ENCODE data around the gene RAP1GAP.

Gene RAP1GAP

GRCh38 chr1:21608798-21609197 is 60.4 kb downstream of the RAP1GAP start:
- DNase-seq (ENCODE audit: low spot score), result no peak

DNA sequence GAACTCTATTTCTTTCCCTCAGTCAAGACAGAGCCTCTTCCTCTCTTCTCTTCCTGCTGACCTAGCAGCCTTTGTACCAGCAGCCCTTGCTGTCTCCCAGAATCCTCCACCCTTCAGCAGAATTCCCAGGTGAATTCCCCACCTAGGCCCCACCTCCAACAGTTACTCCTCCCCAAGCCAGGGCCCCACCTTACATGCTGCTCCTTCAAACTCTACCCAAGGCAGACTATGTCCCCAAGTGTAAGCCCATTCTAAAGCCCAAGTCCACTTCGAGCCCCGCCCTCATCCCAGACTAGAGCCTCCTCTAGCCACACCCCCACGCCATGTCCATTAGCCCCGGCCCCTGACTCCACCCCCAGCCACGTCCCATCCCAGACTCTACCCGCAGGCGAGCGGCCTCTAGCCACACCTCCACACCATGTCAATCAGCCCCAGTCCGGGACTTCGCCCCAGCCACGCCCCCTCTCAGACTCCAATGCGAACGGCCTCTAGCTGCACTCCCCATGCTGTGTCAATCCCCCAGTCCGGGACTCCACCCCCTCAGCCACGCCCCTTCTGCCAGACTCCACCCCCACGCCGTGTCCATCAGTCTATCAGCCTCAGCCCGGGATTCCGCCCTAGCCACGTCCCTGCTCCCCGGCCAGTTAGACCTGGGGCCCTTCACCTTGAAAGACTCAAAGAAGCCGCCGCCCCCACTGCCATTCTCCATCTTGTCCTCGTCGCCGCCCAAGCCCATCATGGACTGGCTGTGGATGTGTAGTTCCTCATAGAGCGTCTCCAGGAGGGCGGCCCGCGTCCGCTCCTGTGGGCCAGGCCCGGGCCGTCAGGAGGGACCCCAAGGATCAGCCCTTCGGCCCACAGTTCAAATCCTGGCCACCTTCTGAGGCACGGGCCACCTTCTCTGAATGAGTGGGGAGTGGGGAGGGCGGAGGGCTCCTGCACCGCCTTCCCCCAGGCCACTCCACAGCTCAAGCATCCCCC is 61.3 kb downstream of the RAP1GAP start:
- DNase-seq (ENCODE audit: low spot score), result peak; percentile 2

- DNase-seq (ENCODE audit: low spot score), result no peak
These were observed 63.0 kb downstream of the RAP1GAP start for GRCh38 chr1:21605964-21606705.

DNA sequence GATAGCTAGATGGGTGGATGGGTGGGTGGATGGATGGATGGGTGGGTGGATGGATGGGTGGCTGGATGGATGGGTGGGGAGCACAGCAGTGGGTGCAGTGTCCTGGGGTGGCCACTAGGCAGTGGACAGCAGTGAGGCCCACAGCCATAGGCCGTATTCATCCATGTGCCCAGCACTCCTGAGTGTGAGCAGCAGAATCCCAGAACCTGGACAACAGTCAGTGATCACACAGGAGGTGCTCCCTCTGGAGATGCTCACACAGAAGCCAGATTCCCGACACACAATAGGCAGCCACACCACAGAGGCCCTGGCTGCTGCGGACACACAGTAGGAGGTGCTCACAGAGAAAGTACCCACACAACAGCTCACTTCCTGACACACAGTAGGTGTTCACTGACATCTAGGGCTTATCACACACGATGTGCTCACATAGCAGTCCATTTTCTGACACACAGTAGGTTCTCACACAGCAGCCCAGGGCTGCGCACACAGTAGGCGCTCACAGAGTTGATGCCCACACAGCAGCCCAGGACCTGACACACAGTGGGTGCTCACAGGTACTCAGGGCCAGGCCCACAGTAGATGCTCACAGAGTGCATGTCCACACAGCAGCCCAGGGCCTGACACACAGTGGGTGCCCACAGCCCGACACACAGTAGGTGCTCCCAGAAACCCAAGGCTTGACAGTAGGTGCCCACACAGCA is 64.0 kb downstream of the RAP1GAP start:
- no peak for DNase-seq (ENCODE audit: low spot score)

GRCh38 chr1:21604208-21604957 is 64.8 kb downstream of the RAP1GAP start:
- DNase-seq (ENCODE audit: low spot score), result no peak

- no peak for DNase-seq (ENCODE audit: low spot score)
These were observed 65.7 kb downstream of the RAP1GAP start for GRCh38 chr1:21603177-21604138.

GRCh38 chr1:21601278-21602048 is 67.7 kb downstream of the RAP1GAP start:
- no peak for DNase-seq (ENCODE audit: low spot score)

GRCh38 chr1:21599402-21599801 is 69.8 kb downstream of the RAP1GAP start:
- no peak for DNase-seq (ENCODE audit: low spot score)

DNA sequence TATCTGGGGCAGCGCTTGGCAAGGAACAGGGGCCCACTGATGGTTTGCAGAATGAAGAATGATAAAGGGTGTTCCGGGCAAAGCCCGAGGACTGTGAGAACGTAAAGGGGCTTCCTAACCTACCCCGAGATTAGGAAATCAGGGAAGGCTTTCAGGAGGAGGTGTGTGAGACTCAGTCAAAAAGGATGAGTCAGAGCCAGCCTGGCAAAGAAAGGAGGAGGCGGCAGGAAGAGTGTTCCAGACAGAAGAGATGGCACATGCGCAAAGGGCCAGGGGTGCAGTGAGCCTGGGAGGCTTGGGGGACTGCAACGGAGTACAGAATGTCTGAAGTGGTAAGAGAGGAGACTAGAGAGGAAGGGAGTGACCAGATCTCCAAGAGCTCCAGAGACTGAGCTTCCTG is 70.3 kb downstream of the RAP1GAP start:
- DNase-seq (ENCODE audit: low spot score), result no peak

GRCh38 chr1:21598417-21598816 is 70.7 kb downstream of the RAP1GAP start:
- no peak for DNase-seq (ENCODE audit: low spot score)

GRCh38 chr1:21597753-21598152 is 71.4 kb downstream of the RAP1GAP start:
- no peak for DNase-seq (ENCODE audit: low spot score)

GRCh38 chr1:21596628-21597027 is 72.5 kb downstream of the RAP1GAP start:
- DNase-seq (ENCODE audit: low spot score), result no peak

- no peak for DNase-seq (ENCODE audit: low spot score)
These were observed 73.0 kb downstream of the RAP1GAP start for GRCh38 chr1:21596174-21596573.

- peak; percentile 20 for DNase-seq (ENCODE audit: low spot score)
These were observed 73.9 kb downstream of the RAP1GAP start for GRCh38 chr1:21594935-21595897.

- no peak for DNase-seq (ENCODE audit: low spot score)
These were observed 74.7 kb downstream of the RAP1GAP start for GRCh38 chr1:21594501-21594900.

DNA sequence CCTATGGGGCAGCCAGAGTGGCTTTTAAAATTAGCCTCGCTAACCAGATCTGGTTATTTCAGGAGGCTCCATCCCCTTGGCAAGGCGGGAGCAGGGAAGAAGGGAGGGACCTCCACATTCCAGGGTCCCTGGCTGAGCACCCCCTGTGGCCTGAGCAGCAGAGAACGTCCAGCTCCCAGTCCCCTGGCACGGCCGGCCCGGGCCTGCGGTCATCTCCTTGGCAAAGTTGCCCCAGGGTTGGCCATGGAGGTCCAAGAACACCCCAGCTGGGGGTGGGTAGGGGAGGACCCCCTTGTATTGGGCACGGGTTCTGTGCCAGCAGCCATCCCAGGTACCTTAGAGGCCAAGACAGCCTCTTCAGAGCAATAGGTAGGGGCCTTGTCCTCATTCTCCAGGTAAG is 75.9 kb downstream of the RAP1GAP start:
- DNase-seq (ENCODE audit: low spot score), result no peak

DNA sequence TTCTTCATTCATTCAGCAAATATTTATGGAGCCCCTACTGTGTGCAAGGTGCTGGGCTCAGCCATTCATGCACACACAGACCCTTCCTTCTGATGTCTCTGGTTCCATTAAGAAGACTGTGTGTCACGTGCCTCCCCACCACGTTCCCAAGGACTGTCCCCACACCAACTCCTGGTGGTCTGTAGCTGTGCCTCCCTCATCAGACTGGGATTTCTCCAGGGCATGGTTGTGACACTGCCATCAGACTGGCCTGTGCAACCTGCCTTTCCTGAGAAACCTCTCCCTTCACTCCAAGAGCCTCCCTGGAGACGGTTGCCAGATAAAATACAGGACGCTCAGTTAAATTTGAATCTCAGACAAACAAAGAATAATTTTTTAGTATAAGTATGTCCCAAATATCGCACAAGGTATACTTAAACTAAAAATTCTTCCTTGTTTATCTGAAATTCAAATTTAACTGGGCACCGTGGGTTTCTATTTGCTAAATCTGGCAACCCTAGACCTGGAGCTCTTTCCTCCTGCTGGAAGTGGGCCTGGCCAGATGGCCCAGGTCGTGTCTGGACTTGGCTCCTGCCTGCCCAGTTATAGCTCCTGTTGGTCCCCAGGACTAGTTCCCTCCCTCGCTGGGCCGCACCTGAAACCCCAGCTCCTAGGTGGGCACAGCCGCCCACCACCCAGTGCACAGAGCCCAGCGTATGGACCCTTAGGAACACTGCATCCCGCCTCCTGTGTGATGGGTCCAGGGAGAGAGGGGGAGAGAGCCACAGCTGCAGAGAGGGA is 76.9 kb downstream of the RAP1GAP start:
- DNase-seq (ENCODE audit: low spot score), result no peak

DNA sequence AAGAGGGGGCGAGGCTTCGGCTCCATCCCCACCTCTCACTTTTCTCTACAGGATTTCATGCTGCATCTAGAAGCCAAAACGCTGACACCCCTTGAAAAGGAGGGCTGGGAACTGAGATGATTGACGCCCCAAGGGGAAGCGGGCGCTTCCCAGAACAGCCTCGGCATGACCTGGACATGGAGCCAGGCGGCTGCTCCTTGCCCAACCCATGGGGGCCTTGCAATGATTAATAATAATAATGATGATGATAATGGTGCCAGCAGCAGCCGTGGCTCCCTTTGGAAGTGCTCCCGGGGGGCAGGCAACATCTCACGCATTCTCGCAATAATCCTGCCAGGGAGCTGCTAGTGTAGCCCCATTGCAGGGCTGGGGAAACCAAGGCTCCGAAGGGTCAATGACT is 78.2 kb downstream of the RAP1GAP start:
- no peak for DNase-seq (ENCODE audit: low spot score)
